HepG2 (cell line): ENCODE results near the gene PTPRF. TPM values are rescaled to one million over a fixed set of nuclear protein-coding genes. Genes with fewer than 3 reads are reported as not detected.

Experiments
- ATAC-seq: fragments of 200-7000 bp; cut with Tn5 transposase; 3 replicates; pipeline ENCODE4 v1.9.1; 2020; ENCODE audit warnings: mild to moderate bottlenecking, moderate library complexity
- BruUV-seq: library from RNA; stranded (reverse); fragments of 400-500 nt; replicated peaks from 2 replicates; lab custom pipeline; 2021; lab: Mats Ljungman, UMichigan
- CTCF ChIA-PET: fragments of 300-600 bp; formaldehyde crosslinking; extraction: SDS; loops from one replicate; lab custom pipeline; 2021; ENCODE audit warnings: low total read pairs, inconsistent platforms, low intra/inter-chr PET ratio; lab: Yijun Ruan, JAX
- POLR2A ChIA-PET: fragments of 350-600 bp; sonication (Branson Sonifier 250); formaldehyde crosslinking; loops from one replicate; lab custom pipeline; 2020; ENCODE audit warnings: antibody characterized with exemption, inconsistent platforms; lab: Yijun Ruan, JAX
- DNase-seq: peaks from one replicate; pipeline ENCODE4 v3.0.0-alpha.2; 2015; ENCODE audit warnings: low spot score
- FAIRE-seq: peaks from 3 replicates; lab custom pipeline; 2011; peaks lifted over from hg19 to GRCh38; lab: Jason Lieb, UNC
- H2AFZ ChIP-seq: one replicate; pipeline ENCODE4 v1.6.1; 2011; ENCODE audit warnings: low read length, inconsistent platforms
- H3K27ac ChIP-seq: fragments of 300-600 bp; 3 replicates; pipeline ENCODE4 v1.8.0; 2011; ENCODE audit warnings: mixed run types, mild to moderate bottlenecking, mixed read lengths, low read length, inconsistent platforms; ENCODE audit not compliant: insufficient read depth; ENCODE audit errors: extremely low read length
- H3K27me3 ChIP-seq, 2 experiments: fragments of 200-600 bp in 1 of 2; 2 replicates in 1 of 2; 3 replicates in 1 of 2; pipeline versions ENCODE4 v1.6.0 to v1.8.0; 2011; ENCODE audit warnings: low read length in 2 of 2, mild to moderate bottlenecking in 2 of 2, moderate library complexity in 2 of 2, inconsistent platforms in 1 of 2; ENCODE audit not compliant: insufficient read depth in 2 of 2, control insufficient read depth in 1 of 2
- H3K36me3 ChIP-seq, 2 experiments: fragments of 200-600 bp in 1 of 2; replicated peaks in 1 of 2; 2 replicates in 1 of 2; 3 replicates in 1 of 2; pipeline versions ENCODE4 v1.5.1 to v1.8.0; 2011; ENCODE audit warnings: low read length in 2 of 2, inconsistent platforms in 1 of 2; ENCODE audit not compliant: insufficient read depth in 2 of 2, control insufficient read depth in 1 of 2
- H3K4me1 ChIP-seq: 2 replicates; pipeline ENCODE4 v1.5.1; 2012; ENCODE audit warnings: low read length, inconsistent platforms; ENCODE audit not compliant: insufficient read depth
- H3K4me2 ChIP-seq: 2 replicates; pipeline ENCODE4 v1.6.0; 2011; ENCODE audit warnings: low read depth, low read length, inconsistent platforms
- H3K4me3 ChIP-seq, 3 experiments: fragments of 200-600 bp in 1 of 3; sonication (generic), shearing (Covaris generic) in 1 of 3; replicated peaks in 1 of 3; 2 replicates each; pipeline ENCODE4 v1.5.1; 2011 to 2016; ENCODE audit warnings: low read length in 3 of 3, inconsistent platforms in 2 of 3, low read depth in 2 of 3, mild to moderate bottlenecking in 2 of 3, control low read depth in 1 of 3, mixed read lengths in 1 of 3; ENCODE audit not compliant: insufficient read depth in 1 of 3
- H3K79me2 ChIP-seq: one replicate; pipeline ENCODE4 v1.6.1; 2011; ENCODE audit warnings: low read length, inconsistent platforms; ENCODE audit not compliant: insufficient read depth
- H3K9ac ChIP-seq: 2 replicates; pipeline ENCODE4 v1.6.0; 2011; ENCODE audit warnings: mild to moderate bottlenecking, low read depth, low read length, inconsistent platforms; ENCODE audit not compliant: insufficient read depth
- H3K9me3 ChIP-seq: 2 replicates; pipeline ENCODE4 v1.5.1; 2012; ENCODE audit warnings: mild to moderate bottlenecking, low read length
- H4K20me1 ChIP-seq: 2 replicates; pipeline ENCODE4 v1.6.0; 2011; ENCODE audit warnings: inconsistent platforms, mild to moderate bottlenecking, low read length, moderate library complexity; ENCODE audit not compliant: insufficient read depth
- ARNT2 ChIP-seq: sonication (generic); formaldehyde crosslinking; IDR thresholded peaks from 2 replicates; pipeline ENCODE4 v1.8.0; 2022; ENCODE audit warnings: mild to moderate bottlenecking, low read depth, missing genetic modification reagents, moderate library complexity
- BRCA1 ChIP-seq: sonication (generic); formaldehyde crosslinking; IDR thresholded peaks from 2 replicates; pipeline ENCODE4 v1.4.0; 2020; ENCODE audit warnings: missing genetic modification reagents
- NFYC ChIP-seq: IDR thresholded peaks from 2 replicates; pipeline ENCODE4 v1.6.1; 2016; ENCODE audit warnings: missing genetic modification reagents, missing compliant biosample characterization
- POLR2A ChIP-seq, 2 experiments: IDR thresholded peaks; 2 replicates each; pipeline ENCODE4 v1.6.1; 2011; ENCODE audit warnings: low read depth in 2 of 2, low read length in 2 of 2, mild to moderate bottlenecking in 1 of 2, moderate library complexity in 1 of 2; ENCODE audit not compliant: insufficient read depth in 1 of 2
- REXO4 ChIP-seq: sonication (generic); formaldehyde crosslinking; IDR thresholded peaks from 2 replicates; pipeline ENCODE4 v1.8.0; 2022; ENCODE audit warnings: missing genetic modification reagents, mild to moderate bottlenecking, borderline replicate concordance
- SP2 ChIP-seq: sonication (generic); formaldehyde crosslinking; IDR thresholded peaks from 2 replicates; pipeline ENCODE4 v1.5.1; 2020; ENCODE audit warnings: mild to moderate bottlenecking, missing genetic modification reagents
- THYN1 ChIP-seq: sonication (generic); formaldehyde crosslinking; IDR thresholded peaks from 2 replicates; pipeline ENCODE4 v1.8.1; 2023; ENCODE audit warnings: low read depth, mild to moderate bottlenecking, moderate library complexity, missing genetic modification reagents, borderline replicate concordance
- ZNF549 ChIP-seq: sonication (generic); formaldehyde crosslinking; IDR thresholded peaks from 2 replicates; pipeline ENCODE4 v1.5.0; 2020; ENCODE audit warnings: missing genetic modification reagents
- ZNF614 ChIP-seq: IDR thresholded peaks from 2 replicates; pipeline ENCODE4 v1.6.1; 2018; ENCODE audit warnings: missing biosample characterization, missing genetic modification reagents, inconsistent platforms, borderline replicate concordance
- ZNF790 ChIP-seq: sonication (generic); formaldehyde crosslinking; IDR thresholded peaks from 2 replicates; pipeline ENCODE4 v1.8.0; 2022; ENCODE audit warnings: missing genetic modification reagents, mild to moderate bottlenecking, borderline replicate concordance
- ZNF839 ChIP-seq: sonication (generic); formaldehyde crosslinking; IDR thresholded peaks from 2 replicates; pipeline ENCODE4 v1.4.0; 2020; ENCODE audit warnings: missing genetic modification reagents, mild to moderate bottlenecking, borderline replicate concordance
- ZZZ3 ChIP-seq: sonication (generic); formaldehyde crosslinking; IDR thresholded peaks from 2 replicates; pipeline ENCODE4 v1.4.0; 2020; ENCODE audit warnings: missing genetic modification reagents, mild to moderate bottlenecking, borderline replicate concordance
- WGBS: methylation state at CpG from one replicate; pipeline ENCODE4 v1.1.6; 2017; ENCODE audit warnings: low lambda C conversion rate; 5-methylcytosine and 5-hydroxymethylcytosine counted together
- in situ Hi-C: cut with HindIII; loops from 2 replicates; pipeline ENCODE4 v1.10.0; 2017; ENCODE audit warnings: low pct_unique_long_range_greater_than_20kb; ENCODE audit not compliant: extremely low pct_ligation_motif_present
- intact Hi-C: fragments of 100-400 bp; cut with micrococcal nuclease; formaldehyde crosslinking; loops from one replicate; pipeline ENCODE4 v1.10.0; 2022; ENCODE audit not compliant: unreplicated experiment
- polyA plus RNA-seq, 8 experiments: library from polyadenylated mRNA; depleted of rRNA in 3 of 8; stranded (reverse) in 7 of 8; unstranded in 1 of 8; fragments of >200 nt; fragmentation: Illumina TruSeq in 4 of 8; extraction: Trizol in 4 of 8; gene quantifications; 2 replicates each; pipeline versions ENCODE4 v1.2.1 to v1.2.3, GENCODE V29; 2011 to 2016; ENCODE audit warnings: low read depth in 4 of 8, missing spikeins in 1 of 8, mixed read lengths in 1 of 8; ENCODE audit not compliant: insufficient read depth in 1 of 8
- total RNA-seq, 5 experiments: library from RNA; depleted of rRNA; stranded (reverse); fragments of >200 nt; fragmentation: Illumina TruSeq; extraction: Trizol; gene quantifications; 2 replicates each; pipeline ENCODE4 v1.2.3, GENCODE V29; 2016; ENCODE audit warnings: low read depth in 1 of 5
- TF ChIP-seq, protein P1 (sequence below): sonication (generic); formaldehyde crosslinking; IDR thresholded peaks from 2 replicates; pipeline ENCODE4 v1.4.0; 2020; ENCODE audit warnings: missing genetic modification reagents, borderline replicate concordance

Gene PTPRF
- total and polyA plus RNA-seq, 2 of the 13 experiments (the other 11 are each of a cell fraction or from before 2014, with no cell fraction given), result 55.9 to 167 TPM

DNA sequence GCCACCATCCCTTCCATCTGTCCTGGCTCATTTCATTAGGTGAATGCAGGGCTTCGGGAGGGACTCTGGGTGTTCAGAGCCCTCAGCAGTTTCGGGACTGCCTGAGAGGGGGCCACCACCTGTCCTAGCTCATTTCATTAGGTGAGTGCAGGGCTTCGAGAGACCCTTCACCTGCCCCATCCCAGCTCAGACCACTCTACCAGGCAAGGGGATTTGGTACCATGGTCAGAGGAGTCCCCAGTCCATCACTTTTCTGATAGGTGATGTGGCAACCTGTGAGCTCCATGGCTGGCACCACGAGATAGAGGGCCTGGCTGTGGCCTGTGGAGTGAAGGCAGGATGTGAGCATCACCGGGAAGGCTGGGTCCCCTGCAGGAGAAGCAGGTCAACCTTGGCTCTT, 86.3 kb downstream of the PTPRF start:
- ATAC-seq (no peak), DNase-seq (no peak), FAIRE-seq (no peak)
- Histone ChIP-seq H3K36me3 (peaks cover 53 to 77% of the 10 kb centered on the region in 2 experiments), H3K79me2 (no peaks in the 10 kb centered on the region), H3K9me3 (no peaks in the 10 kb centered on the region), H3K4me2 (no peak overlapping the region), H2AFZ (no peak overlapping the region), H3K4me3 (no peak overlapping the region), H3K4me1 (no peaks in the 10 kb centered on the region), H3K9ac (no peak overlapping the region), H4K20me1 (no peaks in the 10 kb centered on the region), H3K27ac (no peak overlapping the region), H3K27me3 (no peaks in the 10 kb centered on the region)
- TF ChIP-seq ZNF839 (CRISPR knock-in tag), result no peak
- no peak for TF ChIP-seq ZZZ3 (CRISPR knock-in tag)
- TF ChIP-seq THYN1 (CRISPR knock-in tag), result no peak
- no peak for TF ChIP-seq NFYC (CRISPR knock-in tag)
- TF ChIP-seq SP2 (CRISPR knock-in tag), result no peak
- TF ChIP-seq ZNF614 (CRISPR knock-in tag), result no peak
- no peak for TF ChIP-seq BRCA1
- no peak for TF ChIP-seq ZNF549
- no peak for TF ChIP-seq POLR2A (IDR thresholded peaks at IDR 0.05; ENCODE audit: insufficient read depth in 1 of 2, low read depth in 2 of 2, low read length in 2 of 2)
- TF ChIP-seq ARNT2 (CRISPR knock-in tag), result no peak
- TF ChIP-seq ZNF790, result no peak
- TF ChIP-seq, protein P1, sequence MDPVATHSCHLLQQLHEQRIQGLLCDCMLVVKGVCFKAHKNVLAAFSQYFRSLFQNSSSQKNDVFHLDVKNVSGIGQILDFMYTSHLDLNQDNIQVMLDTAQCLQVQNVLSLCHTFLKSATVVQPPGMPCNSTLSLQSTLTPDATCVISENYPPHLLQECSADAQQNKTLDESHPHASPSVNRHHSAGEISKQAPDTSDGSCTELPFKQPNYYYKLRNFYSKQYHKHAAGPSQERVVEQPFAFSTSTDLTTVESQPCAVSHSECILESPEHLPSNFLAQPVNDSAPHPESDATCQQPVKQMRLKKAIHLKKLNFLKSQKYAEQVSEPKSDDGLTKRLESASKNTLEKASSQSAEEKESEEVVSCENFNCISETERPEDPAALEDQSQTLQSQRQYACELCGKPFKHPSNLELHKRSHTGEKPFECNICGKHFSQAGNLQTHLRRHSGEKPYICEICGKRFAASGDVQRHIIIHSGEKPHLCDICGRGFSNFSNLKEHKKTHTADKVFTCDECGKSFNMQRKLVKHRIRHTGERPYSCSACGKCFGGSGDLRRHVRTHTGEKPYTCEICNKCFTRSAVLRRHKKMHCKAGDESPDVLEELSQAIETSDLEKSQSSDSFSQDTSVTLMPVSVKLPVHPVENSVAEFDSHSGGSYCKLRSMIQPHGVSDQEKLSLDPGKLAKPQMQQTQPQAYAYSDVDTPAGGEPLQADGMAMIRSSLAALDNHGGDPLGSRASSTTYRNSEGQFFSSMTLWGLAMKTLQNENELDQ (CRISPR knock-in tag), result no peak
- no peak for TF ChIP-seq REXO4
- in situ Hi-C loops (no loop called here), intact Hi-C loops (no loop called here)
- BruUV-seq, result no TSS peak
- WGBS, result 96% methylated on average over 4 of the region's 5 CpGs
- CTCF ChIA-PET, result no interaction called here
- POLR2A ChIA-PET, result no interaction called here
